Activated CD4-positive, alpha-beta T cell treated with anti-CD3 and anti-CD28 coated beads, Interleukin-2, Interleukin-4, amounts not matched to agents 100 ng/mL and 50 ng/mL, durations not matched to agents 16 hours and 8 hours (primary cell): Measurements from ENCODE around the gene RASEF.
"Not testable (repeated sequence)": the region's sequence is repeated elsewhere in the genome, so short reads cannot be mapped to it uniquely, and the experiment has no call there.

ENCODE experiments used
- DNase-seq: peaks from one replicate; pipeline ENCODE4 v3.0.0-alpha.2; 2020; ENCODE audit warnings: low spot score

RASEF gene

DNA sequence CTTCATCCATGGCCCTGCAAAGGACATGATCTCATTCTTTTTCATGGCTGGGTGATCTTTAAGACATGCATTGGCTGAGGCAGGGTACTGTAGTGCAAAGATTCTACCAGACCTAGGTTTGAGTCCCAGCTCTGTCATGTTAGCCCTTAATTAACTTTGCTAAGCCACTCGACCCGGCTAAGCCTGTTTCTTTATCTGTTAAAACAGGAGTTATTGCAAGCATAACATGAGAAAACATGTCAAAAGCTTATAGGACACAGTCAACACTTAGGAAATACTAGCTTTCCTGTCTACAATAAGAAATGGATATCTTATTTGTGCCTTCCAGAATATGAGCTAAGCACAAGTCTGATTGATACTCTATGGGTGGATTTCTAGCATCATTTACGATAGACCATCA lies 92.6 kb downstream of the RASEF start:
- DNase-seq, result no peak

DNA sequence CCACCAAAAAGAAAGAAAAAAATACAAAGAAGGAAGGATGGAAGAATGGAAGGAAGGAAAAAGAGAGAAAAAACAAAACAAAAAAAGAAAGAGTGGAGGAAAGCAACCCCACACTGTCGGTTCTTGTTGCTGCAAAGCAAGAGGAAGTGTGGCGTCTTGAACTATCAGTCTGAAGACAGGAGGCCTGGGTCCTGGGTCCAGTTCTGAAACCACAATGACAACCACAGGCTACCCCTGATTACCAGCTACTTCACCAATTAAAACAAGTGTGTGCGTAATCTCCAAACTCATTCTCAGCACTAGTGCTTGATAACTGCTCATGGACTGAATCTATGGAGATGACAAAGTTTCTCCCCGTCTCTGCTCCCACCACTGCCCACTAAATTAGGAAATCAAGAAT lies 93.7 kb downstream of the RASEF start:
- no peak for DNase-seq

DNA sequence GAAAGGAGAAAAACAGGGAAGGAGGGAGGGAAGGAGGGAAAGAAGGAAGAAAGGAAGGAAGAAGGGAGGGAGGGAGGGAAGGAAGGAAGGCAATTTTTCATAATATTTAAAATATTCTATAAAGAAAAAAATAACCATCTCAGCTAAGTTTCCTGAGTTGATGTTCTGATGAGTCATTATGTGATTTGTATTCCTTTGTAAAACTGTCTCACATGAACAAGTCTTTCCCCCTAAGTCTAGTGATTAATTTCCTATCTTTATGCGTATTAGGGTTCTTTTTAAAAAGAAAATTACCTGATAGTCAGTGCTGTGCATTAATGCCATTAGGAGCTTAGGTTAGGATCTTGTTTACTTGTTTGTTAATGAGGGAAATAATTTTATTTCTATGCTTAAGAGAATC lies 94.1 kb downstream of the RASEF start:
- no peak for DNase-seq

DNA sequence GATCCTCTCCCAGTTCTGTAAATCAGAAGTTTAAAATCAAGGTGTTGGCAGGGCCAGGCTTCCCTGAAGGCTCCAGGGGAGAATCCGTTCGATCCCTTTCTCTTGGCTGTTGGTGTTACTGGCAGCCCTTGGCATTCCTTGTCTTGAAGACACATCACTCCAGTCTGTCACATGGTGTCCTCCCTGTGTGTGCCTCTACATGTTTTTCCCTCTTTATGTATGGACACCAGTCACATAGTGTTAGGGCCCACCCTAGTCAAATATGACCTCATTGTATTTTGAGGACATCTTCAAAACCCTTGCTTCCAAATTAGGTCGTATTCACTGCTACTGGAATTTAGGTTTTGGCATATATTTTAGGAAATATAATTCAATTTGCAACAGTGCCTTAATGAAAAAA lies 94.6 kb downstream of the RASEF start:
- no peak for DNase-seq

DNA sequence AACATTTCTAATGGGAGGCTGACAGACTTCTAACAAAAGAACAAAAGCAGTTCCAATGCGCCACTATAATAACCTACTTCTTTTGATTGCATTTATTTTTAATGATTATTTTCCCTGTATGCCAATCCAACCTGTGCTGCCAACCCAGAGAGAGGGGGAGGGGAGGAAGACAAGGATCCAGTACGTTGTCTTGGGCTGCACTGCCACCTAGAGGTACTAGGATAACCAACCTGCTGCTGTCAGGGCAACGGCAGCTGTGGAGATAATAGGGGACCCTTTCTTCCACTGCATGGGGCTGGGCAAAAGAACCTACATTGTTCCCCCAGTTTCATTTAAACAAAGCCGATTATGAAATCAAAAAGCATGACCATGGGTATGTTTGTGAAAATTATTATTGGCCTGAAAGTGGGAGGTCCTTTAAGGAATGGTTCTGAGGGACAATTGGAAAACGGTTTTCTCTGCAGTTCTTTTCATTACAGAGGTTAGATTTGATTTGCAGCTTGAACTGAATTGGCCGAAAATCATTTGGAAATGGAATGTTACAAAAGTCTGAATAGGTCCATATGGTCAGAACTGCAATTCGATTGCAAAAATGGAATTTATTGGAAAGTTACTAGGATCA lies 101.3 kb downstream of the RASEF start:
- DNase-seq, result peak; percentile 55

DNA sequence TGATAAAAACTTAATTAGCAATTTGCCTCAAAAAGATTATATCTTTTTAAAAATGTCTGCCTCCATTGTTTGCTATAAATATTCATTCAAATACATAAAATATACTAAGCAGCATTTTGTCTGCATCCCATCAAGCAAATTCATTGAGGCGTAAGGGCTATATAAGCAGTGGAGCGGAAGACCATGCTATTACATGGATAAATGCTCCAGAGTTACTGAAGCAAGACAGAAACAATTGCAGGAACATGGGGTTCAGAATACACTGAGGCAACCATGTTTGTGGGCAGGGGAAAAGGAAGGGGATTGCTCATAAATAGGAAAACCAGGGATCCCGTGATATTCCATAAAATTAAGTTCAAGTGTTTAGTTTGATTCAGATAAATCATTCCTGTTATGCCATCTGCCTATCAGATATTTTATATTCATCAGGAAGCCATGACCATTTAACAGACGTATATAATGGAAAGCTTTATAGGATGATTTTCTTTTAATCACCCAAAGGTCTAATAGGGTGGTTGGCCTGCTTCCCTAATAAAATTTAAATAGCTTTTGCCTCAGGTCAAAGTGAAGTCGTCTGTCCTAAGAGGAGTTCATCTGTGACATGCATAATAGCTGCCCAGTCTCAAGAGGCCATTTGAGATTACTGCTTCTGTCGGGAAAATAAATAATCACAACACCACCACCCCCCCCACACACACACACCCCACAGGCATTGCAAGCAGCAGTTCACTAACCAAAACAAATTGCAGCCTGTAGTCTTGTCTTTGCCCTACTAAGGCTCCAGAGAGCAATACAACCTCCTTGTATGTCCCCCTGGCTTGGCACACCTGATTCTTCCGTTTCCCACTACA lies 105.2 kb downstream of the RASEF start:
- DNase-seq, result no peak

DNA sequence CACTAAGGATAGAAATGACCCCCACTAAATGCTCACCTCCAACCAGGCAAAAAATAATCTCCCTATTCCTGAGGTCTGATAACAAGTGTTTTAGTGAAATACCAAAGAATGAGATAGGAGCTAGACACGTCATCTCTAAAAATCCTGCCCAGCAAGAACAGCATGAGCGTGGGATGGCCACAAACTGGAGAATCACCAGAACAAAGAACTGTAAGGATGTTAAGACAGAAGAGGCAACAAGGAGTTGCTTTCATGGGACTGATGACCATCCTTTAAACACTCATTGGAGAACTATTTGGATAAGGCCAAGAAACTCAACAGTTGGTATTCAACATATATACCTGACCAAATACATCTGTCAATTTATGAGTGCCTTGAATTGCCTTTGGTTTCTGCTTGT lies 113.7 kb downstream of the RASEF start:
- no peak for DNase-seq

DNA sequence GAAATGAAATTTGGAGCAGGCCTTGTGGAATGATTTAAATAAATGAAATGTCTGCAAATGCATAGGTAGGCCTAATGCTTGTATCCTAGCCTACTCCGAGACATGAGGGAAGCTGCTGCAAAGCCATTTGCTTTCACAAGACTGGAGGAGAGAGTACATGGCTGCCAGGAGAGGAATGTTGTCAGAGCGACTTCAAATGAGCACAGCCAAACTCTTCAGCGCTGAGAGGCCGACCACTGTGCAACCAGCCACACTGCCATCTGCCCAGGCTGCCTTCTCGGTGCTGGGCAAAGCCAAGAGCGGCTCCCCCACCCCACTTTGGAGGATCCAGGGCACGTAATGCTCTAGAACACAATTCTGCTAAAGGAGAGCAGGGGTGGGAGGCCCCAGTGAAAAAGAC lies 122.6 kb downstream of the RASEF start:
- no peak for DNase-seq

DNA sequence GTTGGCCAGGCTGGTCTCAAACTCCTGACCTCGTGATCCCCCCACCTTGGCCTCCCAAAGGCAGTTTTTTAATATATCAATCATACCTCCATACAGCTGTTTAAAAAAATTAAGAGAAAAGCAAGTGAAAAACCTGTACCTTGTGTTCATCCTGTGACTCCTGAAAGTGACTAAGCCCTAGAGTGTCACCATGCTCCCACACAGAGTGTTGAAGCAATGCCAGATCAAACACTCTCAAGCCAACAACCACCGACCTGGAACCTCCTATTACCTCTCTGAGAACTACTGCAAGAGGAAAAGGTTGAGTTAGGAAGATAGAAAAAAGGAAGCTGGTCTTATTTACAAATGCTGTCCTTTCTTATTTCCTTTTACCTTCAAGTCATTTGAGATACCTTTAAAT lies 123.5 kb downstream of the RASEF start:
- no peak for DNase-seq

DNA sequence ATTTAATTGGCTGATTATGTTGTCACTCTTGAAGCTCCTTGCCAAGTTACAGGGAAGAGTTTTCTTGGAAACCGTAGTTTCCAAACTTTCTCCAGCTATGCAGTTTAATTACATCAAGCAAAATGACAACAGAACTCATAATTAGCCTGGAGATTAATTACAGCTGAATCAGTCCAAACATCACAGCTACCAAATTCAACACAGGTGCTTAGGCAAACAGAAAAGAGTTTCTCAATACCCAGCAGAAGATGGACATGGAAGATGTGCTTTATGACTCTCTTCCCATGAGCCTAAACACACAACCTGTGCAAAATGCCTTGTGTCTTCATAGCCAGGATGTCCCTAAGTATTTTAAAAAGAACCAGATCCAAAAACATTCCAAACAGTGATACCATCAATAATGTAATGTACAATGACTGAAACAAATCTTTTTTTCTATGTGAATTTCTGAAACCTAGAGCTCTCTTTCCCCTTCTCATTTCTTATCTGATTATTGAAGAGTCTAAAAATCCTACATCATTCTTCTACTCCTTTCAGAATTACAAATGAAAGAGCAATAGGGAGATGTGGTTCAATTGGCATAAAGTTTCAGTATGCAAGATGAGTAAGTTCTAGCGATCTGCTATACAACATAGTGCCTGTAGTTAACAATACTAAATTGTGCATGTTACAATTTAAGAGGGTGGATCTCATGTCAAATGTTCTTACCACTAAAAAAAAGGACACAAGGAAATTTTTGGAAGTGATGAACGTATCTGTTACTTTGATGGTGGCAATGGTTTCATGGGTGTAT lies 124.3 kb downstream of the RASEF start:
- no peak for DNase-seq

DNA sequence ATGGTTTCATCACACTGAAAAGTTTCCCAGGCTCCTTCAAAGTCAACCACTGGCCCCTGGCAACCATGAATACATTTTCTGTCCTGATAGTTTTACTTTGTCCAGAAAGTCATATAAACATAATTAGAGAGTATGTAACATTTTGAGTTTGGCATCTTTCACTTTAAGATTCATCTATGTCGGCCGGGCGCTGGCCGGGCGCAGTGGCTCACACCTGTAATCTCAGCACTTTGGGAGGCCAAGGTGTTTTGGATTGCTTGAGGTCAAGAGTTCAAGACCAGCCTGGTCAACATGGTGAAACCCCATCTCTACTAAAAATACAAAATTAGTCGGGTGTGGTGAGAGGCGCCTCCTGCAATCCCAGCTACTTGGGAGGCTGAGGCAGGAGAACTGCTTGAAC lies 126.4 kb downstream of the RASEF start:
- DNase-seq, result not testable (repeated sequence)

DNA sequence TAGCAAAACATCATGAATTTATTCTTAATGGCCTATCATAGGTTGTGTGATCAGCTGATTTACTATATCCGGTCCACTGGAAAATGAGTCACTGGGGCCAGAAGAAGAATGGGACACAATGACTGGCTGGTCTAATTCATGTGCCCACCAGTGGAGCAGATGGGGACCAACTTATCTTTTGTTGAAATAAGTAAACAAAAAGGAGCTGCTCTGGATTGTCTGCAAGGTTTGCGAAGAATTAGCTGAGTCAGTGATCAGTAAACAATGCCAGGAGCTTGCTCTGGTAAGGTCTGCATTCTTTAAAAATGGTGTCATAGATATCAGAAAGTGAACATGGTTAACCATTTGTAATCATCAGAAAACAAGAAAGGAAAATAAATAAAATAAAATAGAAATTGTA lies 128.0 kb downstream of the RASEF start:
- no peak for DNase-seq

DNA sequence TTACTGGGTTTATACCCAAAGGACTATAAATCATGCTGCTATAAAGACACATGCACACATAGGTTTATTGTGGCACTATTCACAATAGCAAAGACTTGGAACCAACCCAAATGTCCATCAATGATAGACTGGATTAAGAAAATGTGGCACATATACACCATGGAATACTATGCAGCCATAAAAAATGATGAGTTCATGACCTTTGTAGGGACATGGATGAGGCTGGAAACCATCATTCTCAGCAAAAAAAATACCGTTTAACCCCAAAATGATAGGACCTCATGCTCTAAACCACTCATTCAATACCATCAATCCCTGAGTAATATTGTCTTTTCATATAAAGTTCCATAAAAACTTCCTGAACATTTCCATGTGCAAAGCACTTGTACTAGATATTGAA lies 128.9 kb downstream of the RASEF start:
- not testable (repeated sequence) for DNase-seq

DNA sequence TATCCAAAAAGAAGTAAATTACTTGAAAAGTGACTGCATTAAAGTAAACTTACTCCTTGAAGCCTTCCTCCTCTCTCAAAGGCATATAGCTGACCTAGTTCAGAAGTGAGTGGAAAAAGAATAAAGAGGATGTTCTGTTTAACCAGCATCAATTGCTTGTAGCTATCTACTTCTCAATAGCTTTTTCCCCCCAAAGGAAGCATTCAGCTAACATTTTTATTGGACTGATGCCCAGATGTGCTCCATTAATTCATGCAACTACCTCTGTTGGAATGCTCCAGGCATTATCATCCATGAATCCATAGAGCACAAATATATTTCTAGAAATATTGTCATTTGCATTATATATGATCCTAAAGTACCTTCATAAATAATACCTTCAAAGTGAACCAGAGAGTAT lies 132.8 kb downstream of the RASEF start:
- DNase-seq, result no peak
